GM19023 (cell line): Measurements from ENCODE around the gene KISS1R.
"Not testable (repeated sequence)": the region's sequence is repeated elsewhere in the genome, so short reads cannot be mapped to it uniquely, and the experiment has no call there.

Experiments used
- ATAC-seq: cut with Tn5 transposase; IDR thresholded peaks from one replicate; pipeline ENCODE4 v1.9.1; 2021; ENCODE audit warnings: mild to moderate bottlenecking, moderate library complexity; ENCODE audit not compliant: unreplicated experiment

The KISS1R gene

GRCh38 chr19:917323-918151, at the start of gene KISS1R:
TSS of gene KISS1R (plus strand) at chr19:917333. CDS start at chr19:917503, 170 bp downstream.
- ATAC-seq = no peak

- no peak for ATAC-seq
Measured at GRCh38 chr19:867855-868457, 49.2 kb upstream of the KISS1R start.

GRCh38 chr19:868458-869244, 48.5 kb upstream of the KISS1R start:
- no peak for ATAC-seq

DNA sequence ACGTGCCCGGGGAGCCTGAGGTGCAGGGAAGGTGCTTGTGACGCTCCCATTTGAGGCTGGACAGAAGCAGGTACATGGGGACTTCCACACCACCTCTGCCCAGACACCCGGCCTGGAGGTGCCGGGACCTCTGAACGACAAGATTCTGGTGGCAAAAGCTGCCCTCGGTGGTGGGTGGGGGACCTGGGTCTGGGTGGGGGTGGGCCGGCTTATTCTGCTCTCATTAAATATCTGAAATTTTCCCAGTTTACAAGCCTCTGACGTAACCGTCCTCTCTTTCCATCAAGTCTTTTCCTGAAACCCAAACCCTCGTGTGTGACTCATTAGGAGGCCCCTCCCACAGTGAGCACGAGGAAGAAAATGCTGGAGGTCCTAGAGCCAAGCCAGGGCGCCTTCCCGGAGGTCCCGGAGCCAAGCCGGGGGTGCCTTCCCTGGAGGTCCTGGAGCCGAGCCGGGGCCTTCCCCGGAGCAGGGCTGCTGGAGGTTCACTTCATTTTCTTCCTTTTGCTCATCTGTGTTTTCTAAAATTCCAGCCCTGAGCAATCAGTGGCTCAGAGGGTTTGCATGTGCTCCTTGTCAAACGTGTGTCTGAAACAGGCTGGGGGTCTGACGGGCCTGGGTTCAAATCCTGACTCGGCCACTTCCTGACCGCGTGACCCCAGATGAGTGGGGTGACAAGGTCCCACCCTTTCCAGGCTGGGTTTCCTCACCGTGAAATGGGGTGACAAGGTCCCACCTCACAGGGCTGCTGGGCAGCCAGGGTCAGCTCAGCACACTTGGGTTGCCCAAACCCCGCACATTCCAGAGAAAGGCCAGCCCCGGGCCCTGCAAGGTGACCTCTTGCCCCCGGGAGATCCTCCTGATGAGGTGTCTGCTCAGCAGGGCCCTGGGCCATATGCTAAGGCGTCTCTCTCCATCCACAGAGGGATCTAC, 47.6 kb upstream of the KISS1R start:
- ATAC-seq = no peak

DNA sequence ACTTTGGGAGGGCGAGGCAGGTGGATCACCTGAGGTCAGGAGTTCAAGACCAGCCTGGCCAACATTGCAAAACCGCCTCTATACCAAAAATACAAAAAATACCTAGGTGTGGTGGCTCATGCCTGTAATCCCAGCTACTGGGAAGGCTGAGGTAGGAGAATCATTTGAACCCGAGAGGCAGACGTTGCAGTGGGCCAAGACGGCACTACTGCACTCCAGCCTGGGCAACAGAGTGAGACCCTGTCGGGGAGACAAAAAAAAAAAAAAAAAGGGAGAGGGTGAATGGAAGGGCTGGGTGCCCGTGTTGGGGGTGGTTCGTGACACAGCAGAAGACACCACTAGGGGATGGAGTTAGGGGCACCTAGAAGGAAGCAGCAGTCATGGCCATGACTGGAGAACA, 46.8 kb upstream of the KISS1R start:
- no peak for ATAC-seq

GRCh38 chr19:870963-871401, 46.2 kb upstream of the KISS1R start:
- ATAC-seq = no peak

DNA sequence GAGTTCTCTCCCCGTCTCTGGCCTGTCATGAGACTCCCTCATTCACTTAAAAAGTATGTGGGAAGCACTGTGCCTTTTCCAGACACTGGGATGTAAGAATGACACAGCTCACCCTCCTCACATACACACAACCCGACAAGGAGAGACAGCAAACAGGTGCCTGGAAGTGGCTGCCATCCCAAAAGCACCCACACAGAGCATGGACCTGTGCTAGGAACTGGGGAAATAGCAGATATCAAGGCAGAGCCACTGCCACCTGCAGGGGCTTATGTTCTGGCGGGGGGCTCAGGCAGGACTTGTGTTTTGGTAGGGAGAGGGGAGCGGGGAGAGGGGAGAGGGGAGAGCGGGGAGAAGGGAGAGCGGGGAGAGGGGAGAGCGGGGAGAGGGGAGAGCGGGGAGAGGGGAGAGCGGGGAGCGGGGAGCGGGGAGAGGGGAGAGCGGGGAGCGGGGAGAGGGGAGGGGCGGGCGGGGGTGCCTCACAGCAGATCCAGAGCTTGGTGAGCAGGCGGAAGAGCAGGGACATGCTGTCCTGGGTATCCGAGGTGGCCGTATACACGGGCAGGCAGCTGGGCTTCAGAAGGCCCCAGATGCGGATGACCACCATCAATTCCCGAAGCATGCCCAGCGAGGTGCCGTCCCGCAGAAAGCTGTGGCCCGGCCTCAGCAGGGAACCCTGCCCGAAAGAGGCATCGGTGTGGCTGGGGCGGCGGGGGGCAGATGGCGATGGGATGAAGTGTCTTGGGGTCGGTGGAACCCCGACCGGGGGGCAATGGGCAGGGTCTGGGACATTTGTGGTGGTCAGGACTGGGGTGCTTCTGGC, 45.5 kb upstream of the KISS1R start:
- ATAC-seq = no peak

GRCh38 chr19:872266-872951, 44.7 kb upstream of the KISS1R start:
- peak; percentile 42 for ATAC-seq

- no peak for ATAC-seq
Measured at GRCh38 chr19:873084-873483, 44.0 kb upstream of the KISS1R start.

DNA sequence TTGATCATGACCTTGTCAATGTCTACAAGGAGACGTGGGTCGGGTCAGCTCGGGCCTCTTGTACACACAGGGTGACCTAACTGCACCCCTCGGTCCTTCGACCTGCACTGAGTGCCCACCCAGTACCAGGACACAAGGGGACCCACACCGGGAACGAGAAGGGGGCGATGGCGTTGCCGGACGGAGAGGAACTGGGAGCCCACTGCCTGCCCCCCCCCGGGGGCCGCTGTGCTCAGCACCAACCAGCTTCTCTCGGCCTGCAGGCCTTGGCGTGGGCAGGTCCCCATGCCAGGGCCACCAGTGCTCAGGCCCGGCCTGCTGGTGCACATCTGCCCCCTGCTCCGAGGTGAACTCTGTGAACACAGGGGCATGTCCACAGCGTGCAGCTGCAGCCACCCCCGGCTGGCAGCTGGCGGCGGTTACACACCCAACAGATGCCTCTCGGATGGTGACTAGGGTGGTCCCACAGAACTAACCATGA, 43.5 kb upstream of the KISS1R start:
- ATAC-seq = no peak

DNA sequence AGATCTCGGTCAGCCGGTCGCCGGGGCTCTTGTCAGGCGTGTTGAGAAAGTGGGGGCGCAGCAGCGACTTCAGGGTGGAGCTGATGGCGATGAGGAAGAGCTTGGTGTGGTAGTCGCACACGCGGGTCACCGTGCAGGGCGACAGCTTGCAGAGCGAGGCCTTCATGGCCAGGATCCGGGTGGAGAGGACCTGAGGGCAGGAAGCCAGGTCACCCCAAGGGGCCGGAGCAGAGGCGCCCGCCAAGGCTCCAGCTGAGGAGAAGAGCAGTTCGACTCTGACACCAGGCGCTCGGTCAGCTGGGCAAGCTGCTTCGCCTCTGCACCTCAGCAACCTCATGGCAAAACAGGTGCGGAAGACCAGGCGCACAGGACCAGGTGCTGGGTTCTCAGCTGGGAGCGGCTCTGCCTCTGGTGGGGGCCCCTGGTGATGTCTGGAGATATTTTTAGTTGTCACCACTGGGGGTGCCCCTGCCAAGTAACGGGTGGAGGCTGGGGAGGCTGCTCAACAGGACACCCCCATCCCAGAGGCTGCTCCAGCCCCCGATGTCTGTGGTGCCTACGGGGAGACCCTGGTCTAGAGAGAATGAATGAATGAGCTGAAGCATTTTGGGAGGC, 41.8 kb upstream of the KISS1R start:
- ATAC-seq = no peak

- no peak for ATAC-seq
Measured at GRCh38 chr19:876089-876488, 41.0 kb upstream of the KISS1R start.

DNA sequence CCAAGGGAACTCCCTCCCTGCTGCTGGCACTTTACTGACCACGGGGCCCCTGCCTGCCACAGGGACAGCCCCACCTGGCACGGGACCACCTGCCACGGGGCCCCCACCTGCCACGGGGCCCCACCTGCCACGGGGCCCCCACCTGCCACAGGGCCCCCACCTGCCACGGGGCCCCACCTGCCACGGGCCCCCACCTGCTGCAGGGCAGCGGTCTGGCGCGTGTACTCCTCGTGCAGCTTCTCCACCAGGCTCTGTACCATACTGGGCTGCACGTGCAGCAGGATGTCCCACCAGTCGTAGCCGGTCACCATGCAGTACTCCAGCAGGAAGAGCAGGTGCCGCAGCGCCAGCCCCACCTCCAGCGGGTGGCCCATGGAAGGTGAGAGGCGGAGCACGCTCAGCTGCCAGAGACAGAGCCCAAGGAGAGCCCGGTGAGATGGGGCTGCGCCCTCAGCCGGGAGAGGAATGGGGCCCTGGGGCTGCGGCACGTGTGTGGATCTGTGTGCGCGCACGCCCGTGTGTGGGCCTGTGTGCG, 40.3 kb upstream of the KISS1R start:
- ATAC-seq = no peak

GRCh38 chr19:877992-878660, 39.0 kb upstream of the KISS1R start:
- not testable (repeated sequence) for ATAC-seq

DNA sequence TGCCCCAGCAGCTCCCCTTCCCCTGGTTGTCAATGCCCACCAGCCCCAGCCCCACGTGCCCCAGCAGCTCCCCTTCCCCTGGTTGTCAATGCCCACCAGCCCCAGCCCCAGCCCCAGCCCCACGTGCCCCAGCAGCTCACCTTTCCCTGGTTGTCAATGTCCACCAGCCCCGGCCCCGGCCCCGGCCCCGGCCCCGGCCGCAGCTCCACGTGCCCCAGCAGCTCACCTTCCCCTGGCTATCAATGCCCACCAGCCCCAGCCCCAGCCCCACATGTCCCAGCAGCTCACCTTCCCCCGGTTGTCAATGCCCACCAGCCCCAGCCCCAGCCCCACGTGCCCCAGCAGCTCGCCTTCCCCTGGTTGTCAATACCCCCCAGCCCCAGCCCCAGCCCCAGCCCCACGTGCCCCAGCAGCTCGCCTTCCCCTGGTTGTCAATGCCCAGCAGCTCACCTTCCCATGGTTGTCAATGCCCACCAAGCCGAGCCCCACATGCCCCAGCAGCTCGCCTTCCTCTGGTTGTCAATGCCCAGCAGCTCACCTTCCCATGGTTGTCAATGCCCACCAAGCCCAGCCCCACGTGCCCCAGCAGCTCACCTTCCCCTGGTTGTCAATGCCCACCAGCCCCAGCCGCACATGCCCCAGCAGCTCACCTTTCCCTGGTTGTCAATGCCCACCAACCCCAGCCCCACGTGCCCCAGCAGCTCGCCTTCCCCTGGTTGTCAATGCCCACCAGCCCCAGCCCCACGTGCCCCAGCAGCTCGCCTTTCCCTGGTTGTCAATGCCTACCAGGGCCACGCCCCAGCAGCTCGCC, 38.2 kb upstream of the KISS1R start:
- not testable (repeated sequence) for ATAC-seq

- no peak for ATAC-seq
Measured at GRCh38 chr19:879711-880438, 37.3 kb upstream of the KISS1R start.
